ENCODE results near the gene SREK1IP1.

SREK1IP1 gene

DNA sequence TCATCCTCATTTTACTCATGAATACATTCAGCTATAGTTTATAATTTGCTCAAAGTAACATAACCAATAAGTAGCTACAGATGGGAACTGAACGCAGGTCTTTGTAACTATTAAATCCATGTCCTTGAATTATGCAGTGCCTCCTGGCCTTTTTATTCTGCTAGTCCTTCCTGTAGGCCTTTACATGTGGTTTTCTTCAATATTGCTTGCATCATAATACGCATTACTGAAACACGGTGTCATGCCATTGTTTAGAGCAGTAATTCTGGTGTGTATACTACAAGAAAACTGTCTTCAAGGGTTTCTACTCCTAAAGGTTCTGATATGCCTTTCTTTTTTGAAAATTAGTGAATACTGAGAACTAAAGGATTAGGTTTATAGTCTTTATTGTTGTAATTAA is 21.0 kb upstream of the SREK1IP1 start:
- Histone ChIP-seq H3K27ac (ENCODE audit: low read depth, low read length) (no peak overlapping the region), H3K9me3 (ENCODE audit: low read length) (no peaks in the 10 kb centered on the region), H3K4me1 (ENCODE audit: insufficient read depth, low read length) (no peaks in the 10 kb centered on the region), H3K4me3 (ENCODE audit: low read depth in 1 of 2, low read length in 2 of 2) (no peak overlapping the region), H3K36me3 (ENCODE audit: insufficient read depth, low read length) (peaks cover 10% of the 10 kb centered on the region), H3K27me3 (ENCODE audit: control insufficient read depth in 1 of 2, insufficient read depth in 2 of 2, low read length in 2 of 2) (no peaks in the 10 kb centered on the region), H3K9ac (ENCODE audit: low read length) (no peak overlapping the region)

DNA sequence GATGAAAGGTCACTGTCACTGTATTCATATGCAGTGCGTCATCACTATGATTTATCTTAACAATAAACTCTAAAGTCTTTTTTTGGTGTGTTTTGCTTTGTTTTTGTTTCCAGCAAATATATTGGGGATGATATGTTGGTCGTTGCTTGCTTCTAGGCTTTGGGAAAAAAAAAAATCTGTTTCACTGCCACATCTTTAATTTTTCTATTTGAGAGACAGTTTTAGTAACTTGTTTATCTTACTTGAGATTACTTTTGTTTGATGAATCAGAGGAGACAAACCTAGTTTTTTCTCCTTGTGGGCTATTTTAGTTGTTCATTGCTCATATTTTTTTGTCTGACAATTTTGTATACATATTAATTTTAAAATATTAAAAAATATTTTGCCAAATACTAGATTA is 19.7 kb upstream of the SREK1IP1 start:
- no peak overlapping the region for H3K9ac ChIP-seq (ENCODE audit: low read length)
- no peaks in the 10 kb centered on the region for H3K4me1 ChIP-seq (ENCODE audit: insufficient read depth, low read length)
- no peaks in the 10 kb centered on the region for H3K9me3 ChIP-seq (ENCODE audit: low read length)
- H3K27me3 ChIP-seq (ENCODE audit: control insufficient read depth in 1 of 2, insufficient read depth in 2 of 2, low read length in 2 of 2), result no peaks in the 10 kb centered on the region
- no peak overlapping the region for H3K4me3 ChIP-seq (ENCODE audit: low read depth in 1 of 2, low read length in 2 of 2)
- H3K36me3 ChIP-seq (ENCODE audit: insufficient read depth, low read length), result peaks cover 15% of the 10 kb centered on the region
- no peak overlapping the region for H3K27ac ChIP-seq (ENCODE audit: low read depth, low read length)

DNA sequence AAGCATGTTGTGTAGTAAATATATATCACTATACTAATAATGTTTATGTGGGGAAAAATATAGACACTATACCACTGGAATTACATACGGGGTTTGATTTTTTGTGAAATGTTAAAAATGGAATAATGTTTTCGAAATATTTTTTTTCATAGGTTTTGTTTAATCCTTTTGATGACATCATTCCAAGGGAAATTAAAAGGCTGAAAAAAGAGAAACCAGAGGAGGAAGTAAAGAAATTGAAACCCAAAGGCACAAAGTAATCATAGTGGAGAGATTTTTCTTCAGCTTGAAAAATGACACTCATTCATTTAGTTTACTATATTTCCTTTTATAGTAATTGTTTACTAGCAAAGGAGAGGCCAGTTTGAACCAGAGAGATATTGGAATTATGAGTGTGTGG is 17.9 kb upstream of the SREK1IP1 start:
- Histone ChIP-seq H3K4me1 (ENCODE audit: insufficient read depth, low read length) (no peaks in the 10 kb centered on the region), H3K36me3 (ENCODE audit: insufficient read depth, low read length) (peaks cover 15% of the 10 kb centered on the region), H3K9me3 (ENCODE audit: low read length) (no peaks in the 10 kb centered on the region), H3K27ac (ENCODE audit: low read depth, low read length) (no peak overlapping the region), H3K9ac (ENCODE audit: low read length) (no peak overlapping the region), H3K27me3 (ENCODE audit: control insufficient read depth in 1 of 2, insufficient read depth in 2 of 2, low read length in 2 of 2) (no peaks in the 10 kb centered on the region), H3K4me3 (ENCODE audit: low read depth in 1 of 2, low read length in 2 of 2) (no peak overlapping the region)

DNA sequence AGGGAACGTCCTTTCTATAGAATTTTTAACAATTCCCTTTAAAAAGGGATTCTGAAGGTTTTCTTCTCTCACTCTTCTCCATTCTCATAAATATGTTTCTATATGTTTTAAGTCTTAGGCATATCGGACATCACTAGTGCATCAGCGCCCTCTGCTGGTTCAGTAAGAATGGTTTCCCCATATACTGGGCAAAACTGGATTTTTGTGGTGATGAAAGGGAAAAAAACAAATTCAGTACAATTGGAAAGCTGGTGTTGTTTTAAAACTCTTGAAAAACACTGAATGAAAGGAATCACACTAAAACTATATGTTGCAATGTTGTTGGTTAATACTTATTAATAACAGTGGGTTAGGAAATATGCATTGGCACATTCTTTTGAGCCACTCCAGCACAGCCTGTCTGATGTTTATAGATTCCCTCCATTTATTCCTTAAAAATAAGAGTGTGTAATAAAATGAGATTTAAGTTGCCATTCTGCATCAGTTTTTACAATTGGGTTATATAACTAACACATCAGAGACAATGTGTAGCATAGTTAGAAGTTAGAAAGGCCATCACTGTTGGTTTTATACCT is 16.0 kb upstream of the SREK1IP1 start:
- Histone ChIP-seq H3K9me3 (ENCODE audit: low read length) (no peaks in the 10 kb centered on the region), H3K27ac (ENCODE audit: low read depth, low read length) (no peak overlapping the region), H3K27me3 (ENCODE audit: control insufficient read depth in 1 of 2, insufficient read depth in 2 of 2, low read length in 2 of 2) (no peaks in the 10 kb centered on the region), H3K9ac (ENCODE audit: low read length) (no peak overlapping the region), H3K4me1 (ENCODE audit: insufficient read depth, low read length) (no peaks in the 10 kb centered on the region), H3K36me3 (ENCODE audit: insufficient read depth, low read length) (peaks cover 10% of the 10 kb centered on the region), H3K4me3 (ENCODE audit: low read depth in 1 of 2, low read length in 2 of 2) (no peak overlapping the region)

DNA sequence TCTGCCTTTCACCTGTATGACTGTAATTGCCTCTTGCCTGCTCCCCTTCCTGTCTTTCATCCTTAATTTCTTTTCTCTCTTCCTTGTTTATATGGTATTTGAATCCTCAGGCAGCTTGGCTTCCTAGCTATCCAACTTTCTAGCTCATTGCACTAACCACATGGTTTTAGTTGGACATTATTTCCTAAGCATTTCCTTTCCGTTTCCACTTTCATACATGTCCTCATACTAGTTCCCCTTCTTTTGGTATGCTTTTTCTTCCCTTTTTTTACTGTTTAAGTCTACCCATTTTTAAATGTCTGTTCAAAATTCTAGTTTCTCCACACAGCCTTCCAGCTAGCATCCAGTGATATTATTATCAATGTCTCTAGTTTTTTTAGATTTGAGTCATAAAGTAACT is 6.8 kb upstream of the SREK1IP1 start:
- Histone ChIP-seq H3K36me3 (ENCODE audit: insufficient read depth, low read length) (peaks cover 9% of the 10 kb centered on the region), H3K27ac (ENCODE audit: low read depth, low read length) (no peak overlapping the region), H3K4me1 (ENCODE audit: insufficient read depth, low read length) (peaks cover 7% of the 10 kb centered on the region), H3K9ac (ENCODE audit: low read length) (no peak overlapping the region), H3K9me3 (ENCODE audit: low read length) (no peaks in the 10 kb centered on the region), H3K27me3 (ENCODE audit: control insufficient read depth in 1 of 2, insufficient read depth in 2 of 2, low read length in 2 of 2) (no peaks in the 10 kb centered on the region), H3K4me3 (ENCODE audit: low read depth in 1 of 2, low read length in 2 of 2) (no peak overlapping the region)

DNA sequence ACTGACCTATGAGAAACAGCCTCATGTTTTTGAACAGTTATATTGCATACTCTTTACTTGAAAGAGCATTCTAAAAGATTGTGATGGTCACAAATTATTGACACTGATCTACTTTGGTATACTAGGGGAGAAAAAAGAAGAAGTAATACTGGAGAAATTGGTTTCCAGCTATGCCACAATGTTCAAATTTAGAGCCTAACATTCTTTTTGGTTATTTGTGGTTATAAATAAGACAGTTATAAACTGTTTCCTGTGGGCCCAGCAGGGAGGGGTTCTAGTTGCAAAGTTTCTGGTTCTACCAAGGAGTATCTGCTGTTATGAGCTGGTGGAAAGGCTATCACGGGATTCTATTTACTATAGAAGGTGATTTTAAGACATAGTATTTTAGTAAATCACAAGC is 5.0 kb upstream of the SREK1IP1 start:
- no peaks in the 10 kb centered on the region for H3K9me3 ChIP-seq (ENCODE audit: low read length)
- H3K27ac ChIP-seq (ENCODE audit: low read depth, low read length), result no peak overlapping the region
- no peaks in the 10 kb centered on the region for H3K27me3 ChIP-seq (ENCODE audit: control insufficient read depth in 1 of 2, insufficient read depth in 2 of 2, low read length in 2 of 2)
- no peak overlapping the region for H3K4me3 ChIP-seq (ENCODE audit: low read depth in 1 of 2, low read length in 2 of 2)
- H3K36me3 ChIP-seq (ENCODE audit: insufficient read depth, low read length), result peaks cover 9% of the 10 kb centered on the region
- H3K9ac ChIP-seq (ENCODE audit: low read length), result no peak overlapping the region
- H3K4me1 ChIP-seq (ENCODE audit: insufficient read depth, low read length), result peaks cover 19% of the 10 kb centered on the region

DNA sequence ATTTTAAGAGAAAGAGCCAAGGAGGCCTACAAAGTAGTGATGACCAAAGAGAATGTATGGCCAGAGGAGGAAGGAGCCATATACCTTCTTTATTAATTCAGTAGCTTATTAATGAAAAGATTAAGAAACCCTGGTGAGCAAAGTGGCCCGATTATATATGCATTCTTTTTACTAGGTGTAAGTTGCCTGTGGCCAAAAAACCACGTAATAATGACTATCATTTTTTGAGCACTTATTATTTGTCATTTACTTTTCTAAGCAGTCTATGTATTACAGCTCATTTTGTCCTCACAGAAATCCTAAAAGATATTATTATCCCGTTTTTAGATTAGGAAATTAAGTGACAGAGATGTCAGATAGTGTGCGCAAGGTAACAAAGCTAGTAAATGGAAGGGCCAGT is 3.2 kb upstream of the SREK1IP1 start:
- no peak overlapping the region for H3K27ac ChIP-seq (ENCODE audit: low read depth, low read length)
- peaks cover 9% of the 10 kb centered on the region for H3K36me3 ChIP-seq (ENCODE audit: insufficient read depth, low read length)
- H3K4me1 ChIP-seq (ENCODE audit: insufficient read depth, low read length), result peaks cover 29% of the 10 kb centered on the region
- no peaks in the 10 kb centered on the region for H3K9me3 ChIP-seq (ENCODE audit: low read length)
- H3K27me3 ChIP-seq (ENCODE audit: control insufficient read depth in 1 of 2, insufficient read depth in 2 of 2, low read length in 2 of 2), result no peaks in the 10 kb centered on the region
- H3K4me3 ChIP-seq (ENCODE audit: low read depth in 1 of 2, low read length in 2 of 2), result no peak overlapping the region
- no peak overlapping the region for H3K9ac ChIP-seq (ENCODE audit: low read length)

DNA sequence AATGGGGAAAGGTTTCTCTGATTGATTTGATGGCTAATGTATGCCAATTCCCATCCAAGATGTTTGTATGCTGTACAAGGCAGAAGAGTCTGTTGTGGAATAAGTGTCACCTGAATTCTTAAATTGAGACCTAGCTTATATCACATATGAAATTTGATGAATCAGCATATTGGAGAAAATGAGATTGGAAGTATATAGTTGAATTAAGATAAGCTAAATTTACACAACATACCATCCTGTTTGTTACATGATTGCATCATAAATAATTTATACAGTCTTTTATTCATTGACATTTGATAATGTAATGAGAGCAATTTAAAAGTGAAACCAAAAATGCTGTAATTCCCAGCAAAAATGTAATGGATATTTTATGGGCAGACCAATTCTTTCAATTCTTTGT is 1.4 kb upstream of the SREK1IP1 start:
- no peaks in the 10 kb centered on the region for H3K9me3 ChIP-seq (ENCODE audit: low read length)
- no peak overlapping the region for H3K27ac ChIP-seq (ENCODE audit: low read depth, low read length)
- peak overlapping the region; percentile 75 to 98 for H3K4me3 ChIP-seq (ENCODE audit: low read depth in 1 of 2, low read length in 2 of 2)
- no peaks in the 10 kb centered on the region for H3K27me3 ChIP-seq (ENCODE audit: control insufficient read depth in 1 of 2, insufficient read depth in 2 of 2, low read length in 2 of 2)
- H3K36me3 ChIP-seq (ENCODE audit: insufficient read depth, low read length), result peaks cover 5% of the 10 kb centered on the region
- no peak overlapping the region for H3K9ac ChIP-seq (ENCODE audit: low read length)
- peaks cover 45% of the 10 kb centered on the region for H3K4me1 ChIP-seq (ENCODE audit: insufficient read depth, low read length)

DNA sequence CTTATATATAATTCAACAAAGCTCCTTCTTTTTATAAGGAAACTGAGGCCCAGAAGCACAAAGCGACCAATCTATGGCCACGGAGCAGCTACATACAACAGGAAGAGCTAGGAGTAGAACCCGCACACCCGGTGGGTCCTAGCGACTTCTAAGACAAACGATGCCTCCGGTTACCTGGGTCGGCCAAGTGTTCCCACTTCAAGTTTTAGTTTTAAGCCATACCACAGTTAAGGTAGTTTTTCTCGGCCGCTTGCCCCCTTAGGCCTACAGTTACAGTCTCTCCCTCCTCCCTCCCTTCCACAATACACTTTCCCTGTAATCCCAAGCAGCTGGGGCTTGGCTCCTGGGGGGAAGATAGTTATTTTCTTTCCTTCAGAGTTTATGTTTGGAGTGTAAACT is 533 bp downstream of the SREK1IP1 start:
- H3K4me3 ChIP-seq (ENCODE audit: low read depth in 1 of 2, low read length in 2 of 2), result peak overlapping the region; percentile 66 to 98
- peaks cover 10% of the 10 kb centered on the region for H3K36me3 ChIP-seq (ENCODE audit: insufficient read depth, low read length)
- H3K4me1 ChIP-seq (ENCODE audit: insufficient read depth, low read length), result peaks cover 45% of the 10 kb centered on the region

DNA sequence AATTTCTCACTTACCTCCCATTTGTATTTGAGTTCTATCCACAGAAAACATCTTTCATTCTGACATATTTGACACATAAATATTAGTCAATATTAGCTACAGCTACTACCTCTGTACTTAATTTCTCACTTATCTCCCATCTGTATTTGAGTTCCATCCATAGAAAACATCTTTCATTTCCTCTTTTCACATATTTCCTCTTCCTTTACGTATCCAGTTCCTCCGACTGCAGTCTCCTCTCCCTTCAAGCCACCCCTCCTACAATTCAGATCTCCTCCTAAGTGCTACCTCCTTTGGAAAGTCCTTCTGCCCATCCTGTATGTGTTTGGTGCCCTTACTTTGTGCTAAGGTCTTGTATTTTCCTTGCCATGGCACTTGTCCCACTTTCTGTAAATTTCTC is 1.6 kb downstream of the SREK1IP1 start:
- H3K27ac ChIP-seq (ENCODE audit: low read depth, low read length), result no peak overlapping the region
- no peaks in the 10 kb centered on the region for H3K9me3 ChIP-seq (ENCODE audit: low read length)
- peaks cover 45% of the 10 kb centered on the region for H3K4me1 ChIP-seq (ENCODE audit: insufficient read depth, low read length)
- no peaks in the 10 kb centered on the region for H3K27me3 ChIP-seq (ENCODE audit: control insufficient read depth in 1 of 2, insufficient read depth in 2 of 2, low read length in 2 of 2)
- H3K9ac ChIP-seq (ENCODE audit: low read length), result peak overlapping the region; percentile 31
- peak overlapping the region; percentile 66 to 98 for H3K4me3 ChIP-seq (ENCODE audit: low read depth in 1 of 2, low read length in 2 of 2)
- H3K36me3 ChIP-seq (ENCODE audit: insufficient read depth, low read length), result peaks cover 10% of the 10 kb centered on the region

More for the DNA sequence above, 533 bp downstream of the SREK1IP1 start:
- H3K27ac ChIP-seq (ENCODE audit: low read depth, low read length), result peak overlapping the region; percentile 70
- no peaks in the 10 kb centered on the region for H3K9me3 ChIP-seq (ENCODE audit: low read length)
- H3K27me3 ChIP-seq (ENCODE audit: control insufficient read depth in 1 of 2, insufficient read depth in 2 of 2, low read length in 2 of 2), result no peaks in the 10 kb centered on the region
- peak overlapping the region; percentile 86 for H3K9ac ChIP-seq (ENCODE audit: low read length)

DNA sequence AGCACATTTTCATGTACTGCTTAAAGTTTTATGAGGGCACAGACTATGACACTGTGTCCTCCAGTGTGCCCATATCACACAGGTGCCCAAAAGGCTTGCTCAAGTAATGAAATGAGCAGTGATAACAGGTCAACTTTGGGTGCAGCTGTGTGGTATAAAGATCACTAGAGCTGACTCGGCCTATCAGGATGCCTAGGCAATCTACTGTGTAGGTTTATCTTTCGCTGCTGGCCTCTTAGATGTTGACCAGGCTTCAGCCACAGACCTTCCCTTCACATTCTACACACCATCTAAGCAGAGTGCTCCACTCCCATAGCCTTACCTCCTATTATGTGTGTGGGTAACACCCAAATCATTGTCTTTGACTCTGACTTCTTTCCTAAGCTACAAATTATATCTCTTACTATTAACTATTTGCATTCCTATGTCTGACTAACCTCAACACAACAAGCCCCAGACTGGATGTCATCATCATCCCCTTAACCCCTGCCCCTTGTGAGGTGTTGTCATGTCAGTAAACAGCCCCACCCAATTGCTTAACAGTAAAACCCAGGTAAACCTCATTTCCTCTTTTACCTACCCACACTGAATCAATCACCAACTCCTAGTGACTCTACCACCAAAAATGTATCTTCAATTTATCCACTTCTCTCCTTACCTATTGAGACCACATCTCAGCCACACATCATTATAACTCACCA is 2.5 kb downstream of the SREK1IP1 start:
- Histone ChIP-seq H3K9ac (ENCODE audit: low read length) (no peak overlapping the region), H3K27ac (ENCODE audit: low read depth, low read length) (no peak overlapping the region), H3K9me3 (ENCODE audit: low read length) (no peaks in the 10 kb centered on the region), H3K27me3 (ENCODE audit: control insufficient read depth in 1 of 2, insufficient read depth in 2 of 2, low read length in 2 of 2) (no peaks in the 10 kb centered on the region), H3K4me3 (ENCODE audit: low read depth in 1 of 2, low read length in 2 of 2) (no peak overlapping the region), H3K36me3 (ENCODE audit: insufficient read depth, low read length) (peaks cover 10% of the 10 kb centered on the region), H3K4me1 (ENCODE audit: insufficient read depth, low read length) (peaks cover 45% of the 10 kb centered on the region)

DNA sequence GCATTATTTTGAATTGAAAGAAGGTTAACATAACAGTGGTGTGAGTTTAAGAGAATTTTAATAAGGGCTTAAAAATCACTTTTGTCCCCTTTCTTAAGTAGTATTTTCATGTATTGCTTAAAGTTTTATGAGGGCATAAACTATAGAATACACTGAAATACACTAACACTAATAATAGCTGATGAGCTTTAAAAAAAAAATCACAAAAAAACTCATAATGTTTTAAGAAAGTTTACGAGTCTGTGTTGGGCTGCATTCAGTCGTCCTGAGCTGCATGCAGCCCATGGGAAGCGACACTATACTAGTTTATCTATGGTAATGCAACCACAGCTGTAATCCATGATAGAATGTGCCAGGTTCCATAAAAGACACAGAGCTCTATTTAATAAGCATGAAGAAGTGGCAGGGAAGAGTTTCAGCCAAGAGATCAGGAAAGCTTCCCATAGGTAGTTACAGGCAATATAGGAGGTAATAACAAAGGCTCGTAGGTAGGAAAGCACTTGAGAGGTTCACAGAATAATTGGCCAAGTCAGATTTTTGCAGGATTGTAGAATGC is 4.5 kb downstream of the SREK1IP1 start:
- no peaks in the 10 kb centered on the region for H3K9me3 ChIP-seq (ENCODE audit: low read length)
- H3K27me3 ChIP-seq (ENCODE audit: control insufficient read depth in 1 of 2, insufficient read depth in 2 of 2, low read length in 2 of 2), result no peaks in the 10 kb centered on the region
- peaks cover 10% of the 10 kb centered on the region for H3K36me3 ChIP-seq (ENCODE audit: insufficient read depth, low read length)
- H3K9ac ChIP-seq (ENCODE audit: low read length), result no peak overlapping the region
- H3K4me1 ChIP-seq (ENCODE audit: insufficient read depth, low read length), result peaks cover 34% of the 10 kb centered on the region
- H3K4me3 ChIP-seq (ENCODE audit: low read depth in 1 of 2, low read length in 2 of 2), result no peak overlapping the region
- H3K27ac ChIP-seq (ENCODE audit: low read depth, low read length), result no peak overlapping the region
